Measurements from ENCODE around the gene FBXL19. TPM values are rescaled to one million over a fixed set of nuclear protein-coding genes. Genes with fewer than 3 reads are reported as not detected.
A peak's percentile ranks its signal among the peaks of the same experiment; 100 is the strongest.

FBXL19 gene
- total and polyA plus RNA-seq, 2 of the 8 experiments (the other 6 are each of a cell fraction or from before 2014, with no cell fraction given) = 47.2 to 72.2 TPM

DNA sequence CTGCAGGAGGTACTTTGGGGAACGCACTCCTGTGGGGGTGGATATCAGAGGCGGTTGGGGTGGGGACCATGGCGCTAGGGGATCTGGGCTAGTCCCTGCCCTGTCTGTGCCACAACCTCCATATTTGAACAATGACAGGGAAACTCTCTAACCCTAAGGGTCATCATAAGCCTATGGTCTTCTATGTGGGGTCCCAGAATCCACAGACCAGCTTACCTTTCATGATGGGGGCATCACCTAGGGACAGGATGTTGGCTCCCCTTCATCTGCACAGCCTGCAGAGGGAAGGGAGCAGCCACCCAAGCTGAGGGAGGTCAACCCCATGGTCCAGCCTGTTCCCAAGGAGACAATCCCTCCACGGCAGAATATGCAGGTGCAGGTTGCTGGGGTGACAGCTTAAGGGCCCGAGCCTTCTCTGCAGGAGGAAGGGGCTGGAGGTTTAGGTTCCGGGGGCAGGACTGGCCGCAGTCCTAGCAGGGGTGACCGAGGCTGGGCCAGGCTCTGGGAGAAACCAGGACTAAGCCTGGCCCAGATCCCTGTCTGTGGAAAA lies 27.2 kb downstream of the FBXL19 start:
- H2BK20ac ChIP-seq (ENCODE audit: low read length) = no peak overlapping the region
- H3K4me2 ChIP-seq (ENCODE audit: insufficient read depth in 1 of 2, low read depth in 2 of 2, low read length in 2 of 2) = peak overlapping the region; percentile 85 to 95
- ChIA-PET POLR2A (ENCODE audit: partially characterized antibody) (interaction anchor here (0.6 to 4.4 kb wide), 11 partner anchors 10 to 250 kb away, joined by 3 to 23 read pairs (median 5); partner anchors contain the start of genes HSD3B7 and KAT8), CTCF (ENCODE audit: partially characterized antibody) (interaction anchor here (0.9 to 1.7 kb wide), 5 partner anchors 9 to 49 kb away, joined by 3 to 10 read pairs (median 4); partner anchors contain the start of gene HSD3B7)
- H3K27ac ChIP-seq (ENCODE audit: low read depth, low read length) = no peak overlapping the region
- no peak overlapping the region for H2AK5ac ChIP-seq (ENCODE audit: low read depth, low read length)
- peak overlapping the region; percentile 29; the same call in 1 of the 2 replicates for H2BK12ac ChIP-seq (ENCODE audit: low read depth, low read length)
- no peaks in the 10 kb centered on the region for H3K27me3 ChIP-seq (replicated peaks in 1 of 4; ENCODE audit: control insufficient read depth in 3 of 4, extremely low read depth in 1 of 4, insufficient read depth in 3 of 4, low read length in 3 of 4)
- WGBS, 2 experiments (ENCODE audit: extremely low coverage in 1 of 2, insufficient coverage in 1 of 2, insufficient read length in 1 of 2, insufficient replicate concordance in 2 of 2, low coverage in 1 of 2, low lambda C conversion rate in 2 of 2, missing lambda C conversion rate in 1 of 2) = 82% methylated on average over 8 of the region's 8 CpGs; no CpG with 5 or more reads in 1 of the 2 experiments
- peak overlapping the region; percentile 35; the same call in 1 of the 2 replicates for H2BK5ac ChIP-seq (ENCODE audit: low read depth, low read length)
- H3K79me2 ChIP-seq (ENCODE audit: control insufficient read depth in 1 of 2, insufficient read depth in 2 of 2, low read length in 2 of 2) = no peaks in the 10 kb centered on the region
- H3K56ac ChIP-seq (replicated peaks; ENCODE audit: insufficient read length, low read depth, low read length) = no peak overlapping the region
- H3K14ac ChIP-seq (ENCODE audit: insufficient read length) = no peak overlapping the region
- no peak overlapping the region for H4K5ac ChIP-seq (ENCODE audit: insufficient read length, low read depth, low read length)
- no peak for FAIRE-seq
- H3K4me3 ChIP-seq (ENCODE audit: extremely low read depth in 1 of 4, insufficient read depth in 2 of 4, low read depth in 3 of 4, low read length in 4 of 4) = peak overlapping the region in 3 of 4 experiments; percentile 64 to 98 (median 70); a peak in 4 of 8 replicates
- H3K4me1 ChIP-seq (replicated peaks in 1 of 4; ENCODE audit: control insufficient read depth in 3 of 4, insufficient read depth in 4 of 4, low read length in 3 of 4) = peaks cover 0 to 32% (median 22%) of the 10 kb centered on the region in 4 experiments; a peak in 6 of 7 replicates
- H3K4ac ChIP-seq (replicated peaks; ENCODE audit: insufficient read length, low read depth, low read length) = peak overlapping the region; percentile 83
- no peak overlapping the region for H2AFZ ChIP-seq (ENCODE audit: low read length)
- no peak overlapping the region; the same call in 1 of the 2 replicates for H4K8ac ChIP-seq (ENCODE audit: extremely low read depth, insufficient read depth, low read length)
- H3K23ac ChIP-seq (ENCODE audit: insufficient read length) = no peak overlapping the region
- no peak overlapping the region for H2BK120ac ChIP-seq (replicated peaks; ENCODE audit: low read depth, low read length)
- peaks cover 12% of the 10 kb centered on the region for H3K23me2 ChIP-seq (ENCODE audit: low read depth, low read length)
- DNase-seq (ENCODE audit: low read depth in 1 of 2, low spot score in 2 of 2) = no peak
- no peaks in the 10 kb centered on the region; a peak in 1 of 8 replicates for H3K36me3 ChIP-seq (ENCODE audit: control insufficient read depth in 2 of 4, insufficient read depth in 4 of 4, low read length in 3 of 4)
- no peak overlapping the region for H3K9ac ChIP-seq (replicated peaks in 1 of 4; ENCODE audit: extremely low read depth in 1 of 4, low read depth in 3 of 4, low read length in 3 of 4)
- no peaks in the 10 kb centered on the region for H3K79me1 ChIP-seq (ENCODE audit: low read depth, low read length)
- H2BK15ac ChIP-seq (ENCODE audit: low read length) = peak overlapping the region; percentile 74; the same call in 1 of the 2 replicates
- peaks cover 0 to 11% of the 10 kb centered on the region in 2 experiments for H4K20me1 ChIP-seq (replicated peaks in 1 of 2; ENCODE audit: control insufficient read depth in 1 of 2, insufficient read depth in 2 of 2, low read length in 2 of 2)
- peak overlapping the region; percentile 91 for H4K91ac ChIP-seq (replicated peaks; ENCODE audit: insufficient read length, low read length)
- H3K18ac ChIP-seq (ENCODE audit: extremely low read depth, low read length) = no peak overlapping the region
- no peaks in the 10 kb centered on the region for H3K9me3 ChIP-seq (ENCODE audit: insufficient read depth in 2 of 2, low read depth in 1 of 2, low read length in 1 of 2)
- TF ChIP-seq SAP30 (IDR thresholded peaks at IDR 0.05; ENCODE audit: insufficient read depth, insufficient replicate concordance, low read length) (no peak), SRF (IDR thresholded peaks at IDR 0.05; ENCODE audit: low read depth, low read length) (no peak), TAF1 (IDR thresholded peaks at IDR 0.05; ENCODE audit: low read depth, low read length) (no peak), SP2 (IDR thresholded peaks at IDR 0.05; ENCODE audit: low read length) (no peak), SIX5 (IDR thresholded peaks at IDR 0.05; ENCODE audit: low read depth, low read length) (no peak), GABPA (IDR thresholded peaks at IDR 0.05; ENCODE audit: borderline replicate concordance, insufficient read depth, low read length) (no peak), KDM1A (IDR thresholded peaks at IDR 0.05; ENCODE audit: borderline replicate concordance, low read length) (no peak), RFX5 (IDR thresholded peaks at IDR 0.05; ENCODE audit: borderline replicate concordance, low read depth, low read length) (no peak)
- TF ChIP-seq, protein P1, sequence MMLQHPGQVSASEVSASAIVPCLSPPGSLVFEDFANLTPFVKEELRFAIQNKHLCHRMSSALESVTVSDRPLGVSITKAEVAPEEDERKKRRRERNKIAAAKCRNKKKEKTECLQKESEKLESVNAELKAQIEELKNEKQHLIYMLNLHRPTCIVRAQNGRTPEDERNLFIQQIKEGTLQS (IDR thresholded peaks at IDR 0.05; ENCODE audit: insufficient read depth, low read depth, low read length) = no peak
- TF ChIP-seq, protein P2, sequence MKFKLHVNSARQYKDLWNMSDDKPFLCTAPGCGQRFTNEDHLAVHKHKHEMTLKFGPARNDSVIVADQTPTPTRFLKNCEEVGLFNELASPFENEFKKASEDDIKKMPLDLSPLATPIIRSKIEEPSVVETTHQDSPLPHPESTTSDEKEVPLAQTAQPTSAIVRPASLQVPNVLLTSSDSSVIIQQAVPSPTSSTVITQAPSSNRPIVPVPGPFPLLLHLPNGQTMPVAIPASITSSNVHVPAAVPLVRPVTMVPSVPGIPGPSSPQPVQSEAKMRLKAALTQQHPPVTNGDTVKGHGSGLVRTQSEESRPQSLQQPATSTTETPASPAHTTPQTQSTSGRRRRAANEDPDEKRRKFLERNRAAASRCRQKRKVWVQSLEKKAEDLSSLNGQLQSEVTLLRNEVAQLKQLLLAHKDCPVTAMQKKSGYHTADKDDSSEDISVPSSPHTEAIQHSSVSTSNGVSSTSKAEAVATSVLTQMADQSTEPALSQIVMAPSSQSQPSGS (IDR thresholded peaks at IDR 0.05; ENCODE audit: low read length) = no peak
